Esophagus muscularis mucosa (tissue), 4 donors: ENCODE measurements around the gene IGF2. TPM values are rescaled to one million over a fixed set of nuclear protein-coding genes. Genes with fewer than 3 reads are reported as not detected.

ENCODE experiments used
- DNase-seq: peaks from one replicate; pipeline ENCODE4 v3.0.0-alpha.2; 2017; ENCODE audit errors: extremely low spot score
- H3K27ac ChIP-seq, 4 donors: fragments of 200-600 bp; sonication (generic); replicated peaks in 1 of 4; 1 replicate in 3 of 4; 2 replicates in 1 of 4; pipeline ENCODE4 v1.5.1; 2016 to 2019; ENCODE audit warnings: mild to moderate bottlenecking in 1 of 4
- H3K27me3 ChIP-seq, 4 donors: fragments of 200-600 bp; sonication (generic); one replicate each; pipeline versions ENCODE4 v1.5.1 to v1.6.0; 2016 to 2019
- H3K36me3 ChIP-seq, 4 donors: fragments of 200-600 bp; sonication (generic); one replicate each; pipeline ENCODE4 v1.5.1; 2016 to 2019
- H3K4me1 ChIP-seq, 4 donors: fragments of 200-600 bp; sonication (generic); one replicate each; pipeline ENCODE4 v1.5.1; 2016 to 2019
- H3K4me3 ChIP-seq, 4 donors: fragments of 200-600 bp; sonication (generic); 1 replicate in 2 of 4; 2 replicates in 2 of 4; pipeline ENCODE4 v1.5.1; 2016 to 2019; ENCODE audit warnings: mild to moderate bottlenecking in 4 of 4, moderate library complexity in 1 of 4
- H3K9me3 ChIP-seq, 4 donors: fragments of 200-600 bp; sonication (generic); 1 replicate in 3 of 4; 2 replicates in 1 of 4; pipeline ENCODE4 v1.5.1; 2016 to 2019
- EP300 ChIP-seq: sonication (generic); formaldehyde crosslinking; IDR thresholded peaks from one replicate; pipeline ENCODE4 v1.6.1; 2017; ENCODE audit warnings: antibody characterized with exemption
- POLR2A ChIP-seq: fragments of 450-650 bp; IDR thresholded peaks from one replicate; pipeline ENCODE4 v1.6.1; 2017; ENCODE audit warnings: antibody characterized with exemption, moderate library complexity, mild to moderate bottlenecking, low read depth
- POLR2AphosphoS5 ChIP-seq, 2 donors: sonication (generic); formaldehyde crosslinking; IDR thresholded peaks; one replicate each; pipeline ENCODE4 v1.6.1; 2017; ENCODE audit warnings: antibody characterized with exemption in 2 of 2
- WGBS: methylation state at CpG from one replicate; pipeline ENCODE4 v1.1.5; 2018; 5-methylcytosine and 5-hydroxymethylcytosine counted together
- intact Hi-C: fragments of 100-400 bp; cut with DNase I; formaldehyde crosslinking; loops from one replicate; pipeline ENCODE4 v1.15.1; 2023
- total RNA-seq, 4 donors: library from RNA; depleted of rRNA; stranded (reverse); fragments of >200 nt; gene quantifications; one replicate each; pipeline versions ENCODE4 v1.1.0 to v1.2.1, GENCODE V29; 2016
- TF ChIP-seq, protein P1 (sequence below), 3 experiments: fragments of 200-600 bp in 2 of 3; fragments of 450-650 bp in 1 of 3; sonication (generic) in 2 of 3; IDR thresholded peaks; one replicate each; pipeline ENCODE4 v1.5.1; 2017 to 2019; ENCODE audit warnings: antibody characterized with exemption in 3 of 3, mild to moderate bottlenecking in 2 of 3, moderate library complexity in 1 of 3

IGF2 gene
- total RNA-seq, 4 donors from 2014 or later, result 25.5 to 59.6 (median 33.0) TPM

DNA sequence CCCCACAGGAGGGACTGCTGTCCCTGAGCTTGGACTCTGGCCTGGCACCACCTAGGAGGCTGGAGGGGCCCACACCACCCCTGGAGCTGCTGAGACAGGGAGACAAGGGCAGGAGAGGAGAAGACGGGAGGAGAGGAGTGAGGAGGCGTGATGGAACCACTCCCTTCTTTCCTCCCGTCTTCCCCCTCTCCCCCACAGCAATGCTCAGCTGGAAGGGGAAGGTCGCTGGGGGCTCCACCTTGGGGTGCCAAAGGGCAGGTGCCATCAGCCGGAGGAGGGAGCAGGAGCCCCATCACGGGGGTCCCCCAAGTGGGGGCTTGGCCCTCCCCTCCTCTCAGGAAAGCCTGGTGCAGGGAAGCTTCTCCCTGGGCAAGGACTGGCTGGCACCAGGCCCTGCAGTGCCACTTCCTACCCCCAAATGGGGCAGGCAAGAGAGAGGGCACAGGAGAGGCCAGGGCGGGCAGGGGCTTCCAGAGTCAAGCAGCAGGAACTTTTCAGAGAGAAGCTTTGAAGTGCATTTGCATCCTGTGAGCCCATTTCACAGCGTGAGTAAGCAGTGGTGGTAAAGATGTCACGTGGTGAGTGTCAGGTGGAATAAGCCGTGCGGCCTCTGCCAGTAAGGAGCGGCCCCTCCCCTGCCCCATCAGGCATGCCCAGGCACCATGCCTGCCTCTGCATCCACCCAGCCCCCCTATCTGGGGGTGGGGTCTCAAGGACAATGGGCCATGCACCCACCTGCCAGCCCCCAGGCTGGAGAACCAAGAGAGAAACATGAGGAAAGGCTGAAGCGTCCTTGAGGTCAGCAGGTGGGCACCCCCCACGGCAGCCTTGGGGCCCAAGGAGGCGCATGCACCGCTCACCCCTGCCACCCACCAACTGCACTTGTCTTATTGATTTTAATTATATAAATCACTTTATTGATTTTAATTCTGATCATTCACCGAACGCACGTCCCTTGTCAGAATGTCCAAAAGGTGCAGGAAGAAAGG is 4.9 kb downstream of the IGF2 start:
- intact Hi-C loops, result no loop called here

DNA sequence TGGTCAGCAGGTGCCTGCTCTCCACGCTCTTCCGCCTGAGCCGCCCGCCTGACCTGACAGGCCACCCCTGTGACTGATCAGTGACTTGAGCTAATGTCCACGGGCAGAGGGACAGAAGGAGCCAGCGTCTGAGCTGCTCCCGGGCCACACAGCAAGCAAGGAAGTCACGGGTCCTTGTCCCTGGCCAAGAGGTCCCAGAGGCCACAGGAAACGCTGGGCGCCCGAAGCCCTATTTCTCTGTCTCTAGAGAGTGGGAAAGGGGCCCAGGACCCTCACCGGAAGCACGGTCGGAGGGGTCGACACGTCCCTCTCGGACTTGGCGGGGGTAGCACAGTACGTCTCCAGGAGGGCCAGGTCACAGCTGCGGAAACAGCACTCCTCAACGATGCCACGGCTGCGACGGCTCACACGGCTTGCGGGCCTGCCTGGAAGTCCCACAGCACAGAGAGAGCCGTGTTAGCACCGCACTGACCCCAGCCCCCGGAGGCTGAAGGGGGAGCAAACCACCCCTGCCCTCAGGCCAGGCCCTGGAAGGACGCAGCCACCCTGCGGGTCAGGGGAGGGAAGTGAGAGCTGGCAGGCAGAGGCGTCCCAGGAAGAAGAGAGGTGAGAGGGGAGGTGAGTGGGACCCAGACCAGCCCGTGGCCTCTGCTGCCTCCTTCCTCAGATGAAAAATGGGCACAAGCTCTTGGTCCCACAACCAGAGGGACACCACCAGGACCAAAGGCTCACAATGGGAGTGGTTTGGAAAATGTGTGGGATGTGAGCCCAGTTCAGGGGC is 5.8 kb downstream of the IGF2 start:
- TF ChIP-seq, protein P1, sequence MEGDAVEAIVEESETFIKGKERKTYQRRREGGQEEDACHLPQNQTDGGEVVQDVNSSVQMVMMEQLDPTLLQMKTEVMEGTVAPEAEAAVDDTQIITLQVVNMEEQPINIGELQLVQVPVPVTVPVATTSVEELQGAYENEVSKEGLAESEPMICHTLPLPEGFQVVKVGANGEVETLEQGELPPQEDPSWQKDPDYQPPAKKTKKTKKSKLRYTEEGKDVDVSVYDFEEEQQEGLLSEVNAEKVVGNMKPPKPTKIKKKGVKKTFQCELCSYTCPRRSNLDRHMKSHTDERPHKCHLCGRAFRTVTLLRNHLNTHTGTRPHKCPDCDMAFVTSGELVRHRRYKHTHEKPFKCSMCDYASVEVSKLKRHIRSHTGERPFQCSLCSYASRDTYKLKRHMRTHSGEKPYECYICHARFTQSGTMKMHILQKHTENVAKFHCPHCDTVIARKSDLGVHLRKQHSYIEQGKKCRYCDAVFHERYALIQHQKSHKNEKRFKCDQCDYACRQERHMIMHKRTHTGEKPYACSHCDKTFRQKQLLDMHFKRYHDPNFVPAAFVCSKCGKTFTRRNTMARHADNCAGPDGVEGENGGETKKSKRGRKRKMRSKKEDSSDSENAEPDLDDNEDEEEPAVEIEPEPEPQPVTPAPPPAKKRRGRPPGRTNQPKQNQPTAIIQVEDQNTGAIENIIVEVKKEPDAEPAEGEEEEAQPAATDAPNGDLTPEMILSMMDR (IDR thresholded peaks at IDR 0.05), result no peak
- no peak for TF ChIP-seq POLR2AphosphoS5 (IDR thresholded peaks at IDR 0.05)
- TF ChIP-seq EP300, result no peak
- intact Hi-C loops, result no loop called here
- Histone ChIP-seq H3K4me1 (peaks cover 6 to 22% (median 19%) of the 10 kb centered on the region in 4 donors), H3K36me3 (peaks cover 0 to 25% (median 0%) of the 10 kb centered on the region in 4 donors), H3K9me3 (no peaks in the 10 kb centered on the region), H3K27ac (no peak overlapping the region), H3K4me3 (no peak overlapping the region), H3K27me3 (peaks cover 0 to 99% (median 15%) of the 10 kb centered on the region in 4 donors)
- DNase-seq, result no peak
- 58% methylated on average over 17 of the region's 33 CpGs for WGBS

More for the DNA sequence above, 4.9 kb downstream of the IGF2 start:
- DNase-seq, result no peak
- H3K27ac ChIP-seq, result no peak overlapping the region
- WGBS, result 67% methylated on average over 16 of the region's 19 CpGs
- no peaks in the 10 kb centered on the region for H3K9me3 ChIP-seq
- H3K4me1 ChIP-seq, result peaks cover 6 to 29% (median 27%) of the 10 kb centered on the region in 4 donors
- H3K27me3 ChIP-seq, result peaks cover 0 to 99% (median 21%) of the 10 kb centered on the region in 4 donors
- H3K36me3 ChIP-seq, result peaks cover 0 to 24% (median 0%) of the 10 kb centered on the region in 4 donors
- TF ChIP-seq POLR2A (no peak), EP300 (no peak), POLR2AphosphoS5 (IDR thresholded peaks at IDR 0.05) (no peak)
- TF ChIP-seq, protein P1 (IDR thresholded peaks at IDR 0.05), result no peak
- H3K4me3 ChIP-seq, result no peak overlapping the region

DNA sequence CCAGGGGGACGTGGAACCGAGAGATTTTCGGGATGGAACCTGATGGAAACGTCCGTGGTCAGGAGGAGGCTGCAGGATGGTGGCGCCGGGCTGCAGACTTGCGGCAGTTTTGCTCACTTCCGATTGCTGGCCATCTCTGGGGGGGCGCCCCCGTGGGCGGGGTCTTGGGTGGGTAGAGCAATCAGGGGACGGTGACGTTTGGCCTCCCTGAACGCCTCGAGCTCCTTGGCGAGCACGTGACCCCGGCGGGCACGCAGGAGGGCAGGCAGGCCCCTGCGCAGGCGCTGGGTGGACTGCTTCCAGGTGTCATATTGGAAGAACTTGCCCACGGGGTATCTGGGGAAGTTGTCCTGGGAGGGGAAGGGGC is 6.3 kb downstream of the IGF2 start:
- H3K27me3 ChIP-seq, result peaks cover 0 to 99% (median 12%) of the 10 kb centered on the region in 4 donors
- H3K4me1 ChIP-seq, result peaks cover 6 to 16% (median 13%) of the 10 kb centered on the region in 4 donors
- TF ChIP-seq POLR2AphosphoS5 (IDR thresholded peaks at IDR 0.05) (no peak), EP300 (no peak)
- TF ChIP-seq, protein P1 (IDR thresholded peaks at IDR 0.05), result no peak
- WGBS, result 54% methylated on average over 11 of the region's 24 CpGs
- no peak overlapping the region for H3K27ac ChIP-seq
- no peaks in the 10 kb centered on the region for H3K9me3 ChIP-seq
- H3K4me3 ChIP-seq, result no peak overlapping the region
- intact Hi-C loops, result no loop called here
- H3K36me3 ChIP-seq, result peaks cover 0 to 25% (median 0%) of the 10 kb centered on the region in 4 donors
- no peak for DNase-seq

DNA sequence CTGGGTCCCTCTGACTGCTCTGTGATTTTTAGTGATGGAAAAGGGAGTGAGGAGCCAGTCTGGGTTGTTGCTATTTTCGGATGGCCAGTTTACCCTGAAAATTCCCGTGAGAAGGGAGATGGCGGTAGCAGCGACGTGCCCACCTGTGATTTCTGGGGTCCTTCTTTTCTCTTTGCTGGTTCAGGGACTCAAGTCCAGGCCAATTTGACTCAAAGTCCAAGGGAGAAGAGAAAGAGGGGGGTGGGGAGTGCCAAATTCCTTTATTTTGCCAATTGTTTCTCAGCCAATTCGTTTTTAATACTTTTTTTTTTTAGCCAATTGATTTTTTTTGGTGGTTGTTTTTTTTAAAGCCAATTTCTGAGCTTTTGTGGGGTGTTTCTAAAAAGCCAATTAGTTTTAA is 6.9 kb downstream of the IGF2 start:
- Histone ChIP-seq H3K36me3 (peaks cover 0 to 25% (median 0%) of the 10 kb centered on the region in 4 donors), H3K27me3 (peaks cover 0 to 98% (median 7%) of the 10 kb centered on the region in 4 donors), H3K9me3 (no peaks in the 10 kb centered on the region), H3K4me3 (no peak overlapping the region), H3K27ac (no peak overlapping the region), H3K4me1 (peaks cover 0 to 10% (median 7%) of the 10 kb centered on the region in 4 donors)
- DNase-seq, result no peak
- intact Hi-C loops, result no loop called here
- 72% methylated on average over 6 of the region's 6 CpGs for WGBS
- TF ChIP-seq, protein P1 (IDR thresholded peaks at IDR 0.05), result no peak
- TF ChIP-seq POLR2A (no peak), POLR2AphosphoS5 (IDR thresholded peaks at IDR 0.05) (no peak), EP300 (no peak)
